ENCODE data around the gene ADAM12. TPM values are rescaled to one million over a fixed set of nuclear protein-coding genes. Genes with fewer than 3 reads are reported as not detected.

The ADAM12 gene
- total and polyA plus RNA-seq, 2 experiments from 2014 or later, result 0.13 to 0.87 TPM

- Mint-ChIP-seq H3K4me1 (peaks cover 16% of the 10 kb centered on the region; the same call in 2 of the 3 replicates), H3K27me3 (ENCODE audit: insufficient read depth, low read depth, poor library complexity) (no peaks in the 10 kb centered on the region), H3K9me3 (no peaks in the 10 kb centered on the region), H3K36me3 (ENCODE audit: low read depth) (no peaks in the 10 kb centered on the region), H3K4me3 (no peak overlapping the region), H3K27ac (no peak overlapping the region)
- no peak for DNase-seq (ENCODE audit: low spot score)
- H3K4me3 ChIP-seq, result no peak overlapping the region
- peaks cover 8% of the 10 kb centered on the region; the same call in 1 of the 2 replicates for H3K9me2 ChIP-seq (ENCODE audit: insufficient read depth)
- H3K36me3 ChIP-seq (ENCODE audit: insufficient read depth), result no peaks in the 10 kb centered on the region
- no peaks in the 10 kb centered on the region for H3F3A ChIP-seq (replicated peaks; ENCODE audit: low read depth)
- ATAC-seq, result no peak
- no peak for TF ChIP-seq JUNB (IDR thresholded peaks at IDR 0.05; ENCODE audit: unreplicated experiment)
- no peak for TF ChIP-seq EZH2 (IDR thresholded peaks at IDR 0.05; ENCODE audit: low read depth, unreplicated experiment)
- no peak for TF ChIP-seq ZNF114 (CRISPR knock-in tag; IDR thresholded peaks at IDR 0.05)
- TF ChIP-seq CREB1 (CRISPR knock-in tag; IDR thresholded peaks at IDR 0.05; ENCODE audit: low read depth), result no peak
- no peak for TF ChIP-seq EZH2phosphoT487 (IDR thresholded peaks at IDR 0.05; ENCODE audit: unreplicated experiment)
- TF ChIP-seq CTCF (conservative IDR thresholded peaks at IDR 0.05; ENCODE audit: low read depth in 2 of 2), result no peak
- TF ChIP-seq STAT1 (IDR thresholded peaks at IDR 0.05; ENCODE audit: unreplicated experiment), result no peak
- TF ChIP-seq, protein P1, sequence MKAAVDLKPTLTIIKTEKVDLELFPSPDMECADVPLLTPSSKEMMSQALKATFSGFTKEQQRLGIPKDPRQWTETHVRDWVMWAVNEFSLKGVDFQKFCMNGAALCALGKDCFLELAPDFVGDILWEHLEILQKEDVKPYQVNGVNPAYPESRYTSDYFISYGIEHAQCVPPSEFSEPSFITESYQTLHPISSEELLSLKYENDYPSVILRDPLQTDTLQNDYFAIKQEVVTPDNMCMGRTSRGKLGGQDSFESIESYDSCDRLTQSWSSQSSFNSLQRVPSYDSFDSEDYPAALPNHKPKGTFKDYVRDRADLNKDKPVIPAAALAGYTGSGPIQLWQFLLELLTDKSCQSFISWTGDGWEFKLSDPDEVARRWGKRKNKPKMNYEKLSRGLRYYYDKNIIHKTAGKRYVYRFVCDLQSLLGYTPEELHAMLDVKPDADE (IDR thresholded peaks at IDR 0.05), result no peak
- TF ChIP-seq NANOG (IDR thresholded peaks at IDR 0.05; ENCODE audit: borderline replicate concordance), result no peak
- no peak for TF ChIP-seq REST (IDR thresholded peaks at IDR 0.05; ENCODE audit: unreplicated experiment)
- no peak overlapping the region for H3K4me2 ChIP-seq
- H3K4me1 ChIP-seq (ENCODE audit: insufficient read depth), result no peaks in the 10 kb centered on the region
- H3K27me3 ChIP-seq (ENCODE audit: insufficient read depth), result no peaks in the 10 kb centered on the region
- H2AFZ ChIP-seq, result no peak overlapping the region
- H3K79me2 ChIP-seq (replicated peaks; ENCODE audit: insufficient read depth), result no peaks in the 10 kb centered on the region
- H3K27ac ChIP-seq (ENCODE audit: low read depth), result no peak overlapping the region
- no peaks in the 10 kb centered on the region for H4K20me1 ChIP-seq (replicated peaks; ENCODE audit: insufficient read depth)
Observed at GRCh38 chr10:126226988-126227761, 161.1 kb downstream of the ADAM12 start.
